Kidney (tissue), 14 donors: ENCODE measurements around the gene OR10H1. TPM values are rescaled to one million over a fixed set of nuclear protein-coding genes. Genes with fewer than 3 reads are reported as not detected.
"Not testable (repeated sequence)": the region's sequence is repeated elsewhere in the genome, so short reads cannot be mapped to it uniquely, and the experiment has no call there.

Source experiments
- DNase-seq, 5 donors: peaks; one replicate each; pipeline ENCODE4 v3.0.0-alpha.2; 2013 to 2020
- FAIRE-seq: peaks from 2 replicates; lab custom pipeline; 2012; peaks lifted over from hg19 to GRCh38; lab: Jason Lieb, UNC
- H3K27ac ChIP-seq, 2 donors: one replicate each; pipeline ENCODE4 v1.7.0; 2013; ENCODE audit warnings: low read depth in 2 of 2, low read length in 2 of 2, inconsistent platforms in 1 of 2
- H3K27me3 ChIP-seq: one replicate; pipeline ENCODE4 v1.7.1; 2013; ENCODE audit warnings: low read length, inconsistent platforms; ENCODE audit not compliant: control insufficient read depth, insufficient read depth
- H3K36me3 ChIP-seq, 3 donors: one replicate each; pipeline versions ENCODE4 v1.7.0 to v1.7.1; 2013; ENCODE audit warnings: low read length in 3 of 3, control low read depth in 1 of 3, inconsistent platforms in 1 of 3; ENCODE audit not compliant: insufficient read depth in 3 of 3, control insufficient read depth in 2 of 3
- H3K4me1 ChIP-seq, 3 donors: one replicate each; pipeline versions ENCODE4 v1.7.0 to v1.7.1; 2013; ENCODE audit warnings: low read length in 3 of 3, inconsistent platforms in 1 of 3, low read depth in 1 of 3; ENCODE audit not compliant: control insufficient read depth in 2 of 3, insufficient read depth in 2 of 3
- H3K4me3 ChIP-seq, 3 donors: one replicate each; pipeline versions ENCODE4 v1.7.0 to v1.8.1; 2013; ENCODE audit warnings: low read length in 3 of 3, control low read depth in 1 of 3, inconsistent platforms in 1 of 3
- H3K9ac ChIP-seq, 3 donors: one replicate each; pipeline versions ENCODE4 v1.7.0 to v1.7.1; 2013; ENCODE audit warnings: low read length in 3 of 3, control low read depth in 1 of 3, inconsistent platforms in 1 of 3
- H3K9me3 ChIP-seq, 3 donors: one replicate each; pipeline versions ENCODE4 v1.7.0 to v1.7.1; 2013; ENCODE audit warnings: low read length in 3 of 3, control low read depth in 1 of 3, inconsistent platforms in 1 of 3; ENCODE audit not compliant: control insufficient read depth in 2 of 3, insufficient read depth in 1 of 3
- CTCF ChIP-seq: IDR thresholded peaks from 3 replicates; pipeline ENCODE4 v1.5.1; 2012; ENCODE audit warnings: mild to moderate bottlenecking, moderate library complexity, borderline replicate concordance; ENCODE audit not compliant: insufficient read depth; ENCODE audit errors: extremely low read depth
- intact Hi-C: fragments of 100-400 bp; cut with DNase I; formaldehyde crosslinking; loops from one replicate; pipeline ENCODE4 v1.11.1; 2022
- polyA plus RNA-seq: library from polyadenylated mRNA; stranded (reverse); fragments of 350-450 nt; fragmentation: Illumina TruSeq; extraction: RNeasy Lipid Tissue Mini Kit (QIAGEN cat#74804); gene quantifications from one replicate; pipeline ENCODE4 v1.2.3, GENCODE V29; 2014; ENCODE audit warnings: low read depth, low replicate concordance; ENCODE audit not compliant: insufficient read depth
- total RNA-seq: library from RNA; stranded (reverse); fragmentation: NEBNext Ultra II Directional; extraction: Animal tissue kit (Norgen Biotek cat#: 25700); gene quantifications from one replicate; pipeline ENCODE4 v1.2.1, GENCODE V29; 2021
- donor health status: control.
- donor health status: control.
- donor health status: control.
- donor health status: control.
- donor health status: control.
- donor health status: DM: yes; HTN: yes; CAD: no.
- donor health status: Normal renal cell carcinoma (clear cell type).

The OR10H1 gene
- total and polyA plus RNA-seq, 2 donors from 2014 or later: 0.09 TPM; not detected in 1

DNA sequence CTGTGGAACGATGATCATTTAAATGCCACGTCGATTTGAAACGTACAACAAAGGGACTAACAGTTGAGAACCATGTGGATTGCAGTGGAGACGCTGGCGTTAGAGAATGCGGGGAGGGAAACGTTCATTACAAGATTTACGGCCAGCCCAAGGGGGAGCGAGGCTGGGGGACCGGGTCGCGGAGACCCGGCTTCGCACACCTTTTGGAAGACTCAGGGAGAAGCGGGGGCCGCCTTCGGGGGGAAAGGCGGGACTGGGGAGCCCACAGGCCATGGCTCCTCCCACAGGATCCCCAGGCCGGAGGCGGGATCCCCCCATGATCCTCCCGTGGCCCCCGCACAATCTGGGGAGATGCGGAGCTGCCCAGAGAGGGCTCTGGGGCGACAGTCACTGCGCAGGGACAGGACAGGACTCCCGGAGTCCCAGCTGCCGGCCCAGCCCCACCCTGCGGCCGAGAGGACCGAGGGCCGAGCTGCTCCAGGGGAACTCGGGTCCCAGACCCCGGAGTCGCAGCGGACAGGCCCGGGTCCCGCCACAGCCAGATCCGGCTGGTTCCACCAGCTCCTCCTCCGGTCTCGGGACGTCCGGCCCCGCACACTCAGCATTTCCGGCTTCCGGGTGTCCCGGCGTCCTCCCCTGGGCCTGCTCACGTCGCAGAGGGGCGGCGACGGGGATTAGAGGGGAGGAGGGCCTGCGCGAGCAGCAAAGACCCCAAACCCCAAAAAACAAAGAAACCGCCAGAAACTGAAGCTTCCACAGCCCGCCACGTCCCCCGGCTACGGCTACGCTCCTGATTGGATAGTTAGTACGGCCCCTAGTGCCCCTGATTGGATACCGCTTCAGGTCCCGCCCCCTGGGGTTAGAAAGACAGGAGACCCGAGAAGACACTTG, 21.1 kb upstream of the OR10H1 start:
- H3K36me3 ChIP-seq: no peaks in the 10 kb centered on the region
- no peaks in the 10 kb centered on the region for H3K9me3 ChIP-seq
- FAIRE-seq: peak; percentile 84
- peak overlapping the region; percentile 62 to 86 (median 82) for H3K4me3 ChIP-seq
- no peak for TF ChIP-seq CTCF
- no peaks in the 10 kb centered on the region for H3K27me3 ChIP-seq
- H3K9ac ChIP-seq: peak overlapping the region; percentile 65 to 95 (median 80)
- H3K4me1 ChIP-seq: peaks cover 0 to 6% (median 0%) of the 10 kb centered on the region in 3 donors
- peak; percentile 98 to 99 (median 98) for DNase-seq
- H3K27ac ChIP-seq: peak overlapping the region; percentile 98 to 99
- intact Hi-C loops: no loop called here

GRCh38 chr19:15835565-15836329, 20.3 kb upstream of the OR10H1 start:
- Histone ChIP-seq H3K27ac (peak overlapping the region; percentile 98 to 99), H3K4me3 (peak overlapping the region; percentile 62 to 86 (median 82)), H3K9ac (peak overlapping the region; percentile 65 to 95 (median 80))
- H3K4me1 ChIP-seq, H3K9me3 ChIP-seq, H3K36me3 ChIP-seq, FAIRE-seq, H3K27me3 ChIP-seq, intact Hi-C loops: not testable (repeated sequence)
- peak in 2 of 5 donors; percentile 3 to 6 for DNase-seq

DNA sequence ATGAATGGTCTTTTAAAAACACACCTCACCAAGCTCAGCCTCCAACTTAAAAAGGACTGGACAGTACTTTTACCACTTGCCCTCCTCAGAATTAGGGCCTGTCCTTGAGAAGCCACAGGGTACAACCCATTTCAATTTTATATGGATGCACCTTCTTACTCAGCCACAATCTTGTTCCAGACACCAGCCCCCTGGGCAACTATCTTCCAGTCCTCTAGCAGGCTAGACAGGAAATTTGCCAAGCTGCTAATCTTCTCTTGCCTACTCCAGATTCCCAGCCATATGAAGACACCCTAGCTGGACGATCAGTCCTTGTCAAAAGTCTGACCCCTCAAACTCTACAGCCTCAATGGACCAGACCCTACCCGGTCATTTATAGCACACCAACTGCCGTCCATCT, 18.8 kb upstream of the OR10H1 start:
- not testable (repeated sequence) for H3K27ac ChIP-seq, DNase-seq, H3K9ac ChIP-seq

DNA sequence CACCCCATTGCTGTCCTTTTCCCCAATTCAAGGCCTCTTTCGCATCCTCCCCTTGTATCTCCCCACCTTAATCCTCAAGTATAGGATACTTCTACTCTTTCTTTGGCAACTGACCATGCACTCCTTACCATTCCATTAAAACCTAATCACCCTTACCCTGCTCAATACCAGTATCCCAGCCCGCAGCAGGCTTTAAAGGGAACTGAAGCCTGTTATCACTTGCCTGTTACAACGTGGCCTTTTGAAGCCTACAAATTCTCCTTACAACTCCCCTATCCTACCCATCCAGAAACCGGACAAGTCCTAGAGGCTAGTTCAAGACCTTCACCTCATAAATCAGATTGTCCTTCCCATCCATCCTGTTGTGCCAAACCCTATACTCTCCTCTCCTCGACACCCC, 16.2 kb upstream of the OR10H1 start:
- Histone ChIP-seq H3K4me1 (peaks cover 0 to 6% (median 0%) of the 10 kb centered on the region in 3 donors), H3K4me3 (no peak overlapping the region), H3K9ac (no peak overlapping the region), H3K9me3 (no peaks in the 10 kb centered on the region), H3K36me3 (no peaks in the 10 kb centered on the region), H3K27me3 (no peaks in the 10 kb centered on the region), H3K27ac (no peak overlapping the region)
- intact Hi-C loops: no loop called here
- no peak for TF ChIP-seq CTCF
- FAIRE-seq (no peak), DNase-seq (no peak)

More for the DNA sequence above, 18.8 kb upstream of the OR10H1 start:
- H3K4me1 ChIP-seq, H3K9me3 ChIP-seq, H3K36me3 ChIP-seq, H3K4me3 ChIP-seq, intact Hi-C loops, FAIRE-seq, H3K27me3 ChIP-seq: not testable (repeated sequence)
